ENCODE results near the gene TNFRSF4. TPM values are rescaled to one million over a fixed set of nuclear protein-coding genes. Genes with fewer than 3 reads are reported as not detected.

The TNFRSF4 gene
- total RNA-seq, 4 donors from 2014 or later = 1.5 to 4.5 (median 3.2) TPM

DNA sequence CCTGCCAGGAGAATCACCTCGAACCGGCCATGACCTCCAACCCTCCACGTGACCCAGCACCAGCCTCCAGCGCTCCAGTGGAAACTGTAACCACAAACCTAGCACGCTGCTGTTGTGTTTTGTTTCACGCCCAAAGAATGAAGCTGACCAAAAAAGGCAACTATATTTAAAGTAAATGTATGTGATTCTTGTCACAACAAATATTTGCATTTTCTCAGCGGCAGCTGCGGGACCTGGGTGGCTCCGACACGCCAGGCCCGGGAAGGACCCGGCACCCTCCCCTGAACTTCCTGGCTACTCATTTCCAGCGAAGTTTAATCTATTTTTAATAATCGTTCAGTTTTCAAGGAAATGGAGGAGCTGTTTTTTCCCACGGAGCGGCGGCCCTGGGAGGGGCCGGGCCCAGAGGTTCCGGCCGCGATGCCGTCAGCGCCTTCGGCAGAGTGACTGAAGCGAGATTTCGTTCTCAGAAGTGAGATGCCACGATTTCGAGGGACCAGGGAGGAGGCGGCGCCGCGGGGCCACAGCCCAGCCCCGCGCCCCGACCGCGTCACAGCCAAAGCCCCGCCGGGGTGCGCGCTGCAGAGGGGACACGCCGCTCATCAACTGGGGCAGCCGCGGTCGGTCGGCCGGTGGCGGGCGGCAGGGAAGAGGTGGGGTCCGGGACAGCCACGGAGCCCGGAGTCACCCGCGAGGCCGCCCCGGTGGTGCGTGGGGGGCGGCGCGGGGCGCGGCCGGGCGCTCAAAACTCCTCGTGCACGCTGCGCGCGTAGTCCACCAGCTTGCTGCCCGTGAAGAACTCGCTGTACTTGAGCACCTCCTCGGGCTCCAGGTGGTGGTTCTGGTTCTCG lies 3.0 kb upstream of the TNFRSF4 start:
- no peak overlapping the region for H3K4me3 ChIP-seq (replicated peaks in 1 of 3)
- no peak for DNase-seq
- H3K9me3 ChIP-seq = no peaks in the 10 kb centered on the region
- intact Hi-C loops (cut with DNase I) = no loop called here
- WGBS, 2 donors = 91 to 93% methylated on average over 71 to 73 of the region's 74 CpGs
- peak overlapping the region in 1 of 3 donors; percentile 2 for H3K27ac ChIP-seq
- H3K4me1 ChIP-seq = no peaks in the 10 kb centered on the region
- H3K36me3 ChIP-seq = peaks cover 36 to 44% of the 10 kb centered on the region in 2 donors
- TF ChIP-seq CTCF (IDR thresholded peaks at IDR 0.05) = no peak
- no peak for TF ChIP-seq POLR2A (IDR thresholded peaks at IDR 0.05)
- H3K27me3 ChIP-seq = no peaks in the 10 kb centered on the region

GRCh38 chr1:1215881-1216605 lies 2.1 kb upstream of the TNFRSF4 start:
- intact Hi-C loops (cut with DNase I) = no loop called here
- Histone ChIP-seq H3K27me3 (no peaks in the 10 kb centered on the region), H3K4me1 (no peaks in the 10 kb centered on the region), H3K9me3 (no peaks in the 10 kb centered on the region), H3K4me3 (replicated peaks in 1 of 3) (no peak overlapping the region), H3K27ac (no peak overlapping the region), H3K36me3 (peaks cover 26 to 36% of the 10 kb centered on the region in 2 donors)
- no peak for DNase-seq
- no peak for TF ChIP-seq CTCF (IDR thresholded peaks at IDR 0.05)
- no peak for TF ChIP-seq POLR2A (IDR thresholded peaks at IDR 0.05)
- WGBS, 2 donors = 89 to 97% methylated on average over 5 to 6 of the region's 21 CpGs

DNA sequence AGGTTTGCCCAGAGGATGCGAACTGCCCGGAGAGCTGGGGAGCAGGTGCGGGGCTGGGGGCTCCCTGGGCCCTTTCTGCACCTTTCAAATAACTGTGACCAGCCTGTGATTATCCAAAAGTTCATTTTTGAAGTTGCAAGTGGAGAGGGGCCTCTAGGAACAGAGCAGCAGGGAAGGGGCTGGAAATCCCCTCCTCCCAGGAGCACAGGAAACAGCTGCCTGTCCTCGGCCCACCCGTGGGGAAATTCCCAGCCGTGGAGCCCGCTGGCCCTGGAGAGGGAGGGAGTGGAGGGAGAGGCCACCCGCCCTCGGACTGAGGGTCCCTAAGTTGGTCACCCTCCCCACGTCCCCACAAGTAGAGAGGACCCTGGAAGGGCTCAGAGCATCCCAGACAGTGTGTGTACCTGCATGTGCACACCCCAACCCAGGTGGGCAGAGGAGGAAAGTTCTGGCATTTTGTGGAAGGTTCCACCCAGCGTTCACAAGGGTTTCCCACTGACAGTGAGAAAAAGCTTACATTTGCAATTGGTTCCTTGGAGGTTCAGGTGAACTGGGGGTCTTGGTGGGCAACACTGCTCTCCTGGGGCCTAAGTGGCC lies 1.2 kb upstream of the TNFRSF4 start:
- intact Hi-C loops (cut with DNase I) = no loop called here
- no peak for TF ChIP-seq POLR2A (IDR thresholded peaks at IDR 0.05)
- no peak for TF ChIP-seq CTCF (IDR thresholded peaks at IDR 0.05)
- no peak overlapping the region for H3K4me3 ChIP-seq (replicated peaks in 1 of 3)
- H3K4me1 ChIP-seq = no peaks in the 10 kb centered on the region
- WGBS, 2 donors = 52 to 58% methylated on average over 9 to 10 of the region's 11 CpGs
- peaks cover 25 to 28% of the 10 kb centered on the region in 2 donors for H3K36me3 ChIP-seq
- no peak for DNase-seq
- H3K27me3 ChIP-seq = no peaks in the 10 kb centered on the region
- H3K27ac ChIP-seq = no peak overlapping the region
- no peaks in the 10 kb centered on the region for H3K9me3 ChIP-seq

GRCh38 chr1:1212780-1213344 lies 1.1 kb downstream of the TNFRSF4 start:
- DNase-seq = peak in 1 of 2 donors; percentile 34
- Histone ChIP-seq H3K27ac (peak overlapping the region in 1 of 3 donors; percentile 33), H3K4me3 (replicated peaks in 1 of 3) (peak overlapping the region in 1 of 3 donors; percentile 6), H3K27me3 (no peaks in the 10 kb centered on the region), H3K4me1 (no peaks in the 10 kb centered on the region), H3K9me3 (no peaks in the 10 kb centered on the region), H3K36me3 (peaks cover 15 to 16% of the 10 kb centered on the region in 2 donors)
- TF ChIP-seq POLR2A (IDR thresholded peaks at IDR 0.05) (no peak), CTCF (IDR thresholded peaks at IDR 0.05) (no peak)
- 63 to 83% methylated on average over 1 to 4 of the region's 24 CpGs for WGBS, 2 donors
- intact Hi-C loops (cut with DNase I) = no loop called here

Data from thyroid gland (tissue), 4 donors.